PC-9 (cell line): ENCODE measurements around the gene CACNA1B.

Experiments
- CTCF ChIP-seq: fragments of 200-600 bp; sonication (generic); conservative IDR thresholded peaks from 2 replicates; pipeline ENCODE4 v1.6.1; 2017; ENCODE audit warnings: mixed run types, antibody characterized with exemption, mild to moderate bottlenecking, moderate library complexity
- EZH2 ChIP-seq: fragments of 200-600 bp; sonication (generic); IDR thresholded peaks from 2 replicates; pipeline ENCODE4 v1.8.0; 2017; ENCODE audit warnings: antibody characterized with exemption, low read depth

- no peak for TF ChIP-seq CTCF
- TF ChIP-seq EZH2, result no peak
These were observed 39.0 kb upstream of the CACNA1B start for GRCh38 chr9:137838576-137838975.
